Ishikawa (cell line): ENCODE measurements around the gene STAG1.

ENCODE experiments used
- CREB1 ChIP-seq: IDR thresholded peaks from 2 replicates; pipeline ENCODE4 v1.6.1; 2012; ENCODE audit warnings: low read depth
- EGR1 ChIP-seq: IDR thresholded peaks from 2 replicates; pipeline ENCODE4 v1.6.1; 2012
- EP300 ChIP-seq: IDR thresholded peaks from 2 replicates; pipeline ENCODE4 v1.6.1; 2012; ENCODE audit warnings: borderline replicate concordance
- FOXM1 ChIP-seq: IDR thresholded peaks from 2 replicates; pipeline ENCODE4 v1.6.1; 2012; ENCODE audit warnings: low read depth, borderline replicate concordance
- MAX ChIP-seq: IDR thresholded peaks from 2 replicates; pipeline ENCODE4 v1.6.1; 2012
- RAD21 ChIP-seq: IDR thresholded peaks from 2 replicates; pipeline ENCODE4 v1.6.1; 2012; ENCODE audit warnings: low read depth
- REST ChIP-seq: IDR thresholded peaks from 2 replicates; pipeline ENCODE4 v1.6.1; 2012; ENCODE audit warnings: low read depth, mild to moderate bottlenecking
- TAF1 ChIP-seq: IDR thresholded peaks from 2 replicates; pipeline ENCODE4 v1.6.1; 2012; ENCODE audit warnings: low read depth, mild to moderate bottlenecking
- TEAD4 ChIP-seq: IDR thresholded peaks from 2 replicates; pipeline ENCODE4 v1.6.1; 2012
- USF1 ChIP-seq: IDR thresholded peaks from 2 replicates; pipeline ENCODE4 v1.6.1; 2012
- YY1 ChIP-seq: IDR thresholded peaks from 2 replicates; pipeline ENCODE4 v1.6.1; 2012; ENCODE audit warnings: low read depth
- ZBTB7A ChIP-seq: IDR thresholded peaks from 2 replicates; pipeline ENCODE4 v1.6.1; 2012; ENCODE audit warnings: low read depth

DNA sequence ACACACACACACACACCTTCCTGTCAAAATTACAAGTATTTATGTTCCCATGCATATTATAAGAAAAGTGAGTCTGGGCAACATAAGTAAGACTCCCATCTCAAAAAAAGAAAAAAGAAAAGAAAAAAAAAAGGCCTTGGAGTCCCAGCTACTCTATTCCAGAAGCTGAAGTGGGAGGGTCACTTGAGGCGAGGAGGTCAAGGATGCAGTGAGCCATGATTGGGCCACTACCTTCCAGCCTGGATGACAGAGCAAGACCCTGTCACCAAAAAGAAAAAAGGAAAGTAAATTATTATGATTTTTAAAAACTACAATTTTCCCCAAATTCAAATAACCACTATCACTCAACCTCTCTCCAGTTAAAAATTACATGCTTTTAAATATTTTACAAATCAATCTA, 113.1 kb downstream of the STAG1 start:
- TF ChIP-seq REST (no peak), USF1 (no peak), FOXM1 (no peak), RAD21 (no peak), EP300 (no peak), EGR1 (no peak), MAX (no peak), TAF1 (no peak), ZBTB7A (no peak), TEAD4 (no peak), YY1 (no peak), CREB1 (no peak)
